ENCODE measurements around the gene VANGL2. TPM values are rescaled to one million over a fixed set of nuclear protein-coding genes. Genes with fewer than 3 reads are reported as not detected.

Gene VANGL2
- total RNA-seq, 4 donors from 2014 or later = 0.84 to 2.0 (median 1.4) TPM

- H3K27me3 ChIP-seq = no peaks in the 10 kb centered on the region
- WGBS, 2 donors = 84 to 89% methylated on average over 1 of the region's 1 CpG
These were observed 51.5 kb downstream of the VANGL2 start for GRCh38 chr1:160451859-160452232.

DNA sequence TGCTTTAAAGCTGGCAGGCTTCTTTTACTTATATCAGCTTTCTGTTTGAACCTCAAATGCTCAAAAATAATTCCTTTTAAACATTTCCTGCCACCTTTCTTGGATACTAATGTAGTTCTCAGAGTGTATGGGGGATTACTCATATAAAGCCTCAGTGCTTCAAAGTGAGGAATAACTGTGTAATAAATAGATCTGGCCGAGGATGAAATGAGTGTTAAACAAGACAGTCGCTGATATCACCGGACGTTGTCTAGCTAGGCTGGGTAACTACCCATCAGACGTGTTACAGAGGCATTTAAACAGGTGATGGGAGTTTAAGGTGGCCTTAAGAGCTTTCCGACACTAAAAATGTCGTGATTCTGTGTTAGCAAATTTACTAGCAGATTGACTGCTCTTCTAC is 53.1 kb downstream of the VANGL2 start:
- TF ChIP-seq EP300 (IDR thresholded peaks at IDR 0.05) = no peak
- no peak for TF ChIP-seq CTCF (IDR thresholded peaks at IDR 0.05)
- TF ChIP-seq POLR2A (IDR thresholded peaks at IDR 0.05) = no peak
- no peaks in the 10 kb centered on the region for H3K9me3 ChIP-seq
- no peak overlapping the region for H3K4me3 ChIP-seq
- 76 to 77% methylated on average over 7 of the region's 7 CpGs for WGBS, 2 donors
- H3K27me3 ChIP-seq = no peaks in the 10 kb centered on the region
- no peaks in the 10 kb centered on the region for H3K36me3 ChIP-seq
- no peak overlapping the region for H3K27ac ChIP-seq
- H3K4me1 ChIP-seq = no peaks in the 10 kb centered on the region
- no peak for DNase-seq (ENCODE audit: low spot score in 2 of 2)

More at GRCh38 chr1:160451859-160452232, 51.5 kb downstream of the VANGL2 start:
- no peak for TF ChIP-seq CTCF (IDR thresholded peaks at IDR 0.05)
- no peak for TF ChIP-seq EP300 (IDR thresholded peaks at IDR 0.05)
- no peak for TF ChIP-seq POLR2A (IDR thresholded peaks at IDR 0.05)
- no peak for DNase-seq (ENCODE audit: low spot score in 2 of 2)
- Histone ChIP-seq H3K27ac (no peak overlapping the region), H3K4me3 (no peak overlapping the region), H3K36me3 (no peaks in the 10 kb centered on the region), H3K9me3 (no peaks in the 10 kb centered on the region), H3K4me1 (no peaks in the 10 kb centered on the region)

DNA sequence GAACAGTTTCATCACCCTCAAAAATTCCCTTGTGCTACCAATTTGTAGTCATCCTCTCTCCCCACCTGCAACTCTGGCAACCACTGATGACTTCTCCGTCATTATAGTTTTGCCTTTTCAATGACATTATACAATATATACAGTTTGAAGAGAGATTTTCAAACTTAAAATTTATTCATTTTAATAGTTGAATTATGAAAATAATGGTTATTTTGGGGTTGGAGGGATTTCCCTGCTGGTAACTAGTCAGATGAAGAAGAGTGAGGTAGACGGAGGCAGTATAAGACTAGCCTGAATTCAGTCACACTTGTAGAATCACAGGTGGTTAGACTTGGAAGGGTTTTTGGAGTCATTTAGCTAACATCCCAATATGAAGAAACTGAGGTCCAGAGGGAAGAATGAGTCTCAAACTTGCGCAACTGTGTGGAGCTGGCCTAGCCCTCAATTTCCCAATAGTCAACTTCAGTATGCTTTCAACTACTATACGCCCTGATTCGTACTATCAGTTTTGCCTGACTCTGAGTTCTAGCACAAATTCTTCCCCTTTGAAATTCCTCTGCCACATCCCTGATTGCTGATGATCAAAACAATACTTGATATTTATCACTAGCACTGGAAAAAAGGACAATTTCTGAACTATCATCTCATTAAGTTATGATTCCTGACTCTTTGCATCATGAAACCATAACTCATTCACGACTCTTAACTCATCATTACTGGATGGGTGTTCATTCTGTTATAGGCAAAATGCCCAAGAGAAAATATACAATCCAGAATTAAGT is 54.2 kb downstream of the VANGL2 start:
- WGBS, 2 donors = 91% methylated on average over 6 of the region's 6 CpGs

DNA sequence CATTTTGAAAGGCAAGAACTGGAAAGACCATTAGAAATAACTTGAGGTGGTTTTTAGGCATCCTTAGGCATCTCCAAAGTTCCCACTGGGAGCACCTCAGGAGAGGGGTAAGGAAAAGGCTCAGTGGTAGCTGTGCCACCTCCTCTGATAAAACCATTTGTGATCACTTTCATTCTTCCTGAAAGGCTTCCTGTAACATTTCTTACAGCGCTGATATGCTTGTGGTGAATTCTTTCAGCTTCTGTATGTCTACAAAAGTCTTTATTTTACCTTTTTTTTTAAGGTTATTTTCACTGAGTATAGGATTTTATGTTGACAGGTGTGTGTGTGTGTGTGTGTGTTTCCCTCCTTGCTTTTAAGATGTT is 54.8 kb downstream of the VANGL2 start:
- TF ChIP-seq POLR2A (IDR thresholded peaks at IDR 0.05) (no peak), CTCF (IDR thresholded peaks at IDR 0.05) (no peak), EP300 (IDR thresholded peaks at IDR 0.05) (no peak)
- Histone ChIP-seq H3K9me3 (no peaks in the 10 kb centered on the region), H3K4me3 (no peak overlapping the region), H3K27me3 (no peaks in the 10 kb centered on the region), H3K4me1 (no peaks in the 10 kb centered on the region), H3K27ac (no peak overlapping the region), H3K36me3 (no peaks in the 10 kb centered on the region)
- 82 to 90% methylated on average over 1 of the region's 1 CpG for WGBS, 2 donors
- no peak for DNase-seq (ENCODE audit: low spot score in 2 of 2)

More for the DNA sequence above, 54.2 kb downstream of the VANGL2 start:
- DNase-seq (ENCODE audit: low spot score in 2 of 2) = no peak
- H3K9me3 ChIP-seq = no peaks in the 10 kb centered on the region
- no peaks in the 10 kb centered on the region for H3K27me3 ChIP-seq
- no peaks in the 10 kb centered on the region for H3K4me1 ChIP-seq
- H3K4me3 ChIP-seq = no peak overlapping the region
- no peaks in the 10 kb centered on the region for H3K36me3 ChIP-seq
- no peak overlapping the region for H3K27ac ChIP-seq
- no peak for TF ChIP-seq EP300 (IDR thresholded peaks at IDR 0.05)
- TF ChIP-seq CTCF (IDR thresholded peaks at IDR 0.05) = no peak
- no peak for TF ChIP-seq POLR2A (IDR thresholded peaks at IDR 0.05)

- 44 to 49% methylated on average over 2 of the region's 2 CpGs for WGBS, 2 donors
These were observed 58.7 kb downstream of the VANGL2 start for GRCh38 chr1:160459056-160459455.

More at GRCh38 chr1:160459056-160459455, 58.7 kb downstream of the VANGL2 start:
- Histone ChIP-seq H3K36me3 (no peaks in the 10 kb centered on the region), H3K27me3 (no peaks in the 10 kb centered on the region), H3K4me1 (no peaks in the 10 kb centered on the region), H3K27ac (no peak overlapping the region), H3K4me3 (no peak overlapping the region), H3K9me3 (no peaks in the 10 kb centered on the region)
- DNase-seq (ENCODE audit: low spot score in 2 of 2) = no peak
- TF ChIP-seq POLR2A (IDR thresholded peaks at IDR 0.05) (no peak), EP300 (IDR thresholded peaks at IDR 0.05) (no peak), CTCF (IDR thresholded peaks at IDR 0.05) (no peak)
